HEK293 (cell line): Measurements from ENCODE around the gene HEMK1.

ENCODE experiments used
- CTCF ChIA-PET: fragments of 350-600 bp; formaldehyde crosslinking; extraction: SDS; loops from one replicate; lab custom pipeline; 2021; ENCODE audit warnings: antibody characterized with exemption; lab: Yijun Ruan, JAX
- POLR2A ChIA-PET: fragments of 300-600 bp; formaldehyde crosslinking; extraction: SDS; loops from one replicate; lab custom pipeline; 2020; ENCODE audit warnings: antibody characterized with exemption, inconsistent platforms; lab: Yijun Ruan, JAX
- H3K27ac ChIP-seq: fragments of 200-500 bp; sonication (Bioruptor generic); 2 replicates; pipeline ENCODE4 v1.5.1; 2014; ENCODE audit warnings: low read depth, low read length, control low read depth, inconsistent platforms; ENCODE audit errors: extremely low read depth
- H3K36me3 ChIP-seq, 2 experiments: fragments of 200-500 bp in 1 of 2; sonication (Bioruptor generic) in 1 of 2; 1 replicate in 1 of 2; 2 replicates in 1 of 2; pipeline ENCODE4 v1.5.1; 2014 to 2017; ENCODE audit warnings: inconsistent platforms in 2 of 2, low read length in 2 of 2; ENCODE audit not compliant: control insufficient read depth in 2 of 2, insufficient read depth in 1 of 2
- H3K4me1 ChIP-seq: fragments of 200-500 bp; sonication (Bioruptor generic); 2 replicates; pipeline ENCODE4 v1.5.1; 2014; ENCODE audit warnings: mild to moderate bottlenecking, low read length, inconsistent platforms; ENCODE audit not compliant: control insufficient read depth, insufficient read depth
- H3K4me3 ChIP-seq: 2 replicates; pipeline ENCODE4 v1.5.1; 2011; ENCODE audit warnings: low read depth, mild to moderate bottlenecking, control low read depth, low read length, moderate library complexity
- H3K9me3 ChIP-seq: fragments of 200-500 bp; sonication (Bioruptor generic); 2 replicates; pipeline ENCODE4 v1.5.1; 2014; ENCODE audit warnings: low read depth, low read length, inconsistent platforms; ENCODE audit not compliant: control insufficient read depth, insufficient read depth
- BCL11A ChIP-seq: fragments of 450-650 bp; formaldehyde crosslinking; IDR thresholded peaks from 2 replicates; pipeline ENCODE4 v1.5.1; 2016; ENCODE audit warnings: low read depth, missing biosample characterization, missing genetic modification characterization
- BCL6B ChIP-seq: fragments of 450-650 bp; formaldehyde crosslinking; IDR thresholded peaks from 2 replicates; pipeline ENCODE4 v1.5.1; 2017; ENCODE audit warnings: missing biosample characterization, missing genetic modification characterization
- FEZF1 ChIP-seq: fragments of 450-650 bp; formaldehyde crosslinking; IDR thresholded peaks from 2 replicates; pipeline ENCODE4 v1.5.1; 2016; ENCODE audit warnings: missing biosample characterization, missing genetic modification characterization
- IKZF3 ChIP-seq: fragments of 450-650 bp; IDR thresholded peaks from 2 replicates; pipeline ENCODE4 v1.5.0; 2018; ENCODE audit warnings: missing biosample characterization, mild to moderate bottlenecking, missing genetic modification characterization, moderate library complexity
- KLF1 ChIP-seq: fragments of 450-650 bp; formaldehyde crosslinking; IDR thresholded peaks from 2 replicates; pipeline ENCODE4 v1.5.1; 2016; ENCODE audit warnings: missing biosample characterization, missing genetic modification characterization
- MYNN ChIP-seq: fragments of 450-650 bp; formaldehyde crosslinking; IDR thresholded peaks from 2 replicates; pipeline ENCODE4 v1.5.1; 2016; ENCODE audit warnings: missing biosample characterization, missing genetic modification characterization, borderline replicate concordance
- MZF1 ChIP-seq: fragments of 450-650 bp; formaldehyde crosslinking; IDR thresholded peaks from 2 replicates; pipeline ENCODE4 v1.5.1; 2017; ENCODE audit warnings: missing biosample characterization, missing genetic modification characterization, borderline replicate concordance
- PRDM1 ChIP-seq: fragments of 450-650 bp; formaldehyde crosslinking; IDR thresholded peaks from 2 replicates; pipeline ENCODE4; 2016; ENCODE audit warnings: missing biosample characterization, missing genetic modification characterization
- ZBTB17 ChIP-seq: fragments of 450-650 bp; formaldehyde crosslinking; IDR thresholded peaks from 2 replicates; pipeline ENCODE4 v1.5.1; 2016; ENCODE audit warnings: missing biosample characterization, missing genetic modification characterization
- ZBTB26 ChIP-seq: fragments of 450-650 bp; formaldehyde crosslinking; optimal IDR thresholded peaks from 2 replicates; pipeline ENCODE3; 2016; ENCODE audit warnings: missing biosample characterization, mild to moderate bottlenecking, missing genetic modification characterization
- ZBTB44 ChIP-seq: fragments of 450-650 bp; IDR thresholded peaks from 2 replicates; pipeline ENCODE4 v1.5.1; 2018; ENCODE audit warnings: missing biosample characterization, mild to moderate bottlenecking, missing genetic modification characterization
- ZBTB48 ChIP-seq: fragments of 450-650 bp; formaldehyde crosslinking; IDR thresholded peaks from 2 replicates; pipeline ENCODE4 v1.5.1; 2016; ENCODE audit warnings: missing biosample characterization, missing genetic modification characterization
- ZIC2 ChIP-seq: fragments of 450-650 bp; formaldehyde crosslinking; IDR thresholded peaks from 2 replicates; pipeline ENCODE4 v1.5.1; 2016; ENCODE audit warnings: missing biosample characterization, missing genetic modification characterization
- ZNF121 ChIP-seq: fragments of 450-650 bp; formaldehyde crosslinking; IDR thresholded peaks from 2 replicates; pipeline ENCODE4 v1.5.1; 2016; ENCODE audit warnings: missing biosample characterization, missing genetic modification characterization
- ZNF174 ChIP-seq: fragments of 450-650 bp; formaldehyde crosslinking; IDR thresholded peaks from 2 replicates; pipeline ENCODE4 v1.5.0; 2017; ENCODE audit warnings: missing biosample characterization, mild to moderate bottlenecking, missing genetic modification characterization
- ZNF24 ChIP-seq: fragments of 450-650 bp; formaldehyde crosslinking; IDR thresholded peaks from 2 replicates; pipeline ENCODE4 v1.5.1; 2016; ENCODE audit warnings: missing biosample characterization, missing genetic modification characterization
- ZNF266 ChIP-seq: fragments of 450-650 bp; formaldehyde crosslinking; IDR thresholded peaks from 2 replicates; pipeline ENCODE4 v1.5.1; 2016; ENCODE audit warnings: missing biosample characterization, missing genetic modification characterization, low read depth
- ZNF274 ChIP-seq, 2 experiments: fragments of 200-500 bp in 1 of 2; fragments of 450-650 bp in 1 of 2; sonication (Bioruptor generic) in 1 of 2; formaldehyde crosslinking in 1 of 2; IDR thresholded peaks; 2 replicates each; pipeline versions ENCODE4 v1.5.1 to v1.6.1; 2014 to 2016; ENCODE audit warnings: borderline replicate concordance in 1 of 2, inconsistent platforms in 1 of 2, low read length in 1 of 2, missing biosample characterization in 1 of 2, missing genetic modification characterization in 1 of 2
- ZNF335 ChIP-seq: fragments of 450-650 bp; formaldehyde crosslinking; conservative IDR thresholded peaks from 2 replicates; pipeline ENCODE4 v1.5.1; 2016; ENCODE audit warnings: missing biosample characterization, missing genetic modification characterization
- ZNF449 ChIP-seq: fragments of 450-650 bp; formaldehyde crosslinking; IDR thresholded peaks from 2 replicates; pipeline ENCODE4 v1.5.1; 2017; ENCODE audit warnings: missing biosample characterization, mild to moderate bottlenecking, missing genetic modification characterization, moderate library complexity
- ZNF544 ChIP-seq: fragments of 450-650 bp; formaldehyde crosslinking; IDR thresholded peaks from 2 replicates; pipeline ENCODE4 v1.5.0; 2017; ENCODE audit warnings: missing biosample characterization, missing genetic modification characterization
- ZNF600 ChIP-seq: fragments of 450-650 bp; formaldehyde crosslinking; IDR thresholded peaks from 2 replicates; pipeline ENCODE4 v1.5.1; 2016; ENCODE audit warnings: missing biosample characterization, missing genetic modification characterization
- ZNF623 ChIP-seq: fragments of 450-650 bp; formaldehyde crosslinking; IDR thresholded peaks from 2 replicates; pipeline ENCODE4 v1.5.1; 2016; ENCODE audit warnings: missing biosample characterization, missing genetic modification characterization
- ZNF624 ChIP-seq: fragments of 450-650 bp; formaldehyde crosslinking; IDR thresholded peaks from 2 replicates; pipeline ENCODE4 v1.5.1; 2017; ENCODE audit warnings: missing biosample characterization, missing genetic modification characterization
- ZNF677 ChIP-seq: fragments of 450-650 bp; IDR thresholded peaks from 2 replicates; pipeline ENCODE4 v1.5.0; 2018; ENCODE audit warnings: missing biosample characterization, mild to moderate bottlenecking, missing genetic modification characterization, moderate library complexity
- TF ChIP-seq, protein P1 (sequence below): fragments of 450-650 bp; formaldehyde crosslinking; IDR thresholded peaks from 2 replicates; pipeline ENCODE4 v1.5.1; 2017; ENCODE audit warnings: missing biosample characterization, missing genetic modification characterization

HEMK1 gene

DNA sequence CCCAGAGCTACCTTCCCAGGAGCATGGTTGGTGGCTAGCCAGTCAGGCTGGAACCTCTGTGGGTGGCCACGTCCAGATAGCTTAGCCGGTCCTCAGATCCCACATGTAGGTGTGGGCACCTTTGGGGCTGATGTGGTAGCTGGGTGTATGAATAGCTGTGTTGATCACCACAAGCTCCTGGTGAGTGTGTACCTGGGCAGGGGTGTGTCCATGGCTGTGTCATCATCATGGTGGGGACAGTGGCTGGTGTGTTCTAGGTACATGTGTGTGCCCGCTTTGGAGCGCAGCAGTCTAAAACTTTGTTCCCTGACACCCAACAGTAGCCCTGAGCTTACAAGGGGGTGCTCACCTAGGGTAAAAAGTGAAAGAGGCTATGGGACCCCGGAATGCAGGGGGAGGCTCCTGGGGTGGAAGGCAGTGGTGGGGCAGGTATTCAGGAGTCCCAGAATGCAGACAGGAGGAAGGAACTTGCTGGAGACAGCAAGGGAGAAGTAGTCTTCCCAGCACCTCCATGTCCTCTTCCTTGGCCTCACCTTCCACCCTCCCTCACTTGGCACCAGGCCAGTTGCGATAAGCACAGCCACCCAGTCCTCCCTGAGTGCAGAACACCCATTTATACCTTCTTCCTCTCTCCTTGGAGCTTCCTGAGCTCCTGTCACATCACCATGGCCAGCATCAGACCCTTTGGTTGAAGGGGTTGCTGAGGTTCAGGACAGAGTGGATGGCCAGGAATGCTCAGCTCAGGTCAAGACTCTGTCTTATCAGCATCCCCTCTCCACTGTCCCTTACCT, 41.1 kb downstream of the HEMK1 start:
- H3K4me3 ChIP-seq: no peak overlapping the region
- H3K4me1 ChIP-seq: 0 out of 2 replicates have a peak, but pooled peaks cover 2% of the 10 kb centered on the region
- POLR2A ChIA-PET: no interaction called here
- TF ChIP-seq ZNF624 (tag by site-specific recombination): 0 out of 2 replicates have a peak, but pooled peaks have one; percentile 54
- TF ChIP-seq, protein P1, sequence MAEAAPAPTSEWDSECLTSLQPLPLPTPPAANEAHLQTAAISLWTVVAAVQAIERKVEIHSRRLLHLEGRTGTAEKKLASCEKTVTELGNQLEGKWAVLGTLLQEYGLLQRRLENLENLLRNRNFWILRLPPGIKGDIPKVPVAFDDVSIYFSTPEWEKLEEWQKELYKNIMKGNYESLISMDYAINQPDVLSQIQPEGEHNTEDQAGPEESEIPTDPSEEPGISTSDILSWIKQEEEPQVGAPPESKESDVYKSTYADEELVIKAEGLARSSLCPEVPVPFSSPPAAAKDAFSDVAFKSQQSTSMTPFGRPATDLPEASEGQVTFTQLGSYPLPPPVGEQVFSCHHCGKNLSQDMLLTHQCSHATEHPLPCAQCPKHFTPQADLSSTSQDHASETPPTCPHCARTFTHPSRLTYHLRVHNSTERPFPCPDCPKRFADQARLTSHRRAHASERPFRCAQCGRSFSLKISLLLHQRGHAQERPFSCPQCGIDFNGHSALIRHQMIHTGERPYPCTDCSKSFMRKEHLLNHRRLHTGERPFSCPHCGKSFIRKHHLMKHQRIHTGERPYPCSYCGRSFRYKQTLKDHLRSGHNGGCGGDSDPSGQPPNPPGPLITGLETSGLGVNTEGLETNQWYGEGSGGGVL: 0 out of 2 replicates have a peak, but pooled peaks have one; percentile 8
- TF ChIP-seq ZNF677 (tag by site-specific recombination): no peak
- TF ChIP-seq MZF1 (tag by site-specific recombination): no peak
- no peak for TF ChIP-seq ZNF544 (tag by site-specific recombination)
- no peak for TF ChIP-seq BCL11A
- TF ChIP-seq FEZF1 (tag by site-specific recombination): no peak
- TF ChIP-seq ZBTB44 (tag by site-specific recombination): no peak
- no peak for TF ChIP-seq ZBTB26 (tag by site-specific recombination)
- TF ChIP-seq ZNF174 (tag by site-specific recombination): no peak
- 0 out of 2 replicates have a peak, but pooled peaks have one; percentile 13 for TF ChIP-seq ZBTB17 (tag by site-specific recombination)
- no peak for TF ChIP-seq ZBTB48 (tag by site-specific recombination)
- TF ChIP-seq ZNF600 (tag by site-specific recombination): peak; percentile 76
- TF ChIP-seq ZNF24 (tag by site-specific recombination): no peak
- no peak for TF ChIP-seq ZNF274 (IDR thresholded peaks at IDR 0.05; ENCODE audit: low read length)
- no peak for TF ChIP-seq ZNF274 (tag by site-specific recombination; IDR thresholded peaks at IDR 0.05; ENCODE audit: borderline replicate concordance)
- no peak for TF ChIP-seq ZIC2 (tag by site-specific recombination)
- H3K27ac ChIP-seq: no peak overlapping the region
- peaks cover 0 to 3% of the 10 kb centered on the region in 2 experiments; a peak in 1 of 3 replicates for H3K36me3 ChIP-seq
- no peaks in the 10 kb centered on the region for H3K9me3 ChIP-seq
- CTCF ChIA-PET: interaction anchor here (0.6 to 2.0 kb wide), 5 partner anchors 16 to 779 kb away, joined by 3 to 16 read pairs (median 3); no protein-coding TSS in a partner anchor

DNA sequence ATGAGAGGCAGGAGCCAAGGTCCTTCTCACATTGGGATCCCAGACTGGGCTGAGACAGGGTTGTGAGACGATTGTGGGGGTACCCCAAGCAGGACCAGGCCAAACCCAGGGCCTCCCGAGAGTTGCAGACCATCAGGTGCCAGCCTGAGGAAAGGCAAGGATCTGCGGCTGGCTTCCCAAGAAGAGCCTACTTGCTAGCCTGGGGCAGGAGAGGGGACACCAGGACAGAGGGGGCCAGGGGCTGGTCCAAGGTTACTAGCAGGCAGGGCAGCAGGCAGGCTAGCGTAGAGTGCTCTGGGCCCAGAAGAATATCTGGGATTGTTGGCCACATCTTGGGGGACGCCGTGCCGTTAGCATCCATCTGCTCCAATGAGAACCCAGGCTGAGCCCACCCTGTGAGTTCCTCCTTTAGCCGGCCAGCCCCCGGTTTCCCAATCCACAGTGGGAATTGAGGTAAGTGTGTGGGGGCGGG, 41.7 kb downstream of the HEMK1 start:
- ChIA-PET POLR2A (interaction anchor here (0.6 to 1.7 kb wide), 5 partner anchors 41 to 928 kb away, joined by 3 to 25 read pairs (median 4); partner anchors contain the start of genes HEMK1 and RAD54L2), CTCF (interaction anchor here (0.5 to 6.2 kb wide), 5 partner anchors 25 to 92 kb away, joined by 3 to 139 read pairs (median 3); partner anchors contain the start of gene HEMK1)
- H3K9me3 ChIP-seq: no peaks in the 10 kb centered on the region
- H3K4me1 ChIP-seq: 0 out of 2 replicates have a peak, but pooled peaks cover 2% of the 10 kb centered on the region
- peaks cover 0 to 3% of the 10 kb centered on the region in 2 experiments; a peak in 1 of 3 replicates for H3K36me3 ChIP-seq
- H3K27ac ChIP-seq: peak overlapping the region; percentile 67; the same call in 1 of the 2 replicates
- peak overlapping the region; percentile 46 for H3K4me3 ChIP-seq
- no peak for TF ChIP-seq ZNF335 (tag by site-specific recombination)
- TF ChIP-seq ZNF174 (tag by site-specific recombination): no peak
- TF ChIP-seq KLF1 (tag by site-specific recombination): no peak
- no peak for TF ChIP-seq ZNF623 (tag by site-specific recombination)
- TF ChIP-seq PRDM1 (tag by site-specific recombination): no peak
- TF ChIP-seq IKZF3 (tag by site-specific recombination): no peak
- no peak for TF ChIP-seq ZNF266
- TF ChIP-seq BCL6B (tag by site-specific recombination): no peak
- TF ChIP-seq ZNF449: no peak
- no peak for TF ChIP-seq ZNF121
- no peak for TF ChIP-seq MYNN (tag by site-specific recombination)
